Measurements from ENCODE around the gene MED27. TPM values are rescaled to one million over a fixed set of nuclear protein-coding genes. Genes with fewer than 3 reads are reported as not detected.

Gene MED27
- total RNA-seq, 1 donor, result 25.7 TPM

DNA sequence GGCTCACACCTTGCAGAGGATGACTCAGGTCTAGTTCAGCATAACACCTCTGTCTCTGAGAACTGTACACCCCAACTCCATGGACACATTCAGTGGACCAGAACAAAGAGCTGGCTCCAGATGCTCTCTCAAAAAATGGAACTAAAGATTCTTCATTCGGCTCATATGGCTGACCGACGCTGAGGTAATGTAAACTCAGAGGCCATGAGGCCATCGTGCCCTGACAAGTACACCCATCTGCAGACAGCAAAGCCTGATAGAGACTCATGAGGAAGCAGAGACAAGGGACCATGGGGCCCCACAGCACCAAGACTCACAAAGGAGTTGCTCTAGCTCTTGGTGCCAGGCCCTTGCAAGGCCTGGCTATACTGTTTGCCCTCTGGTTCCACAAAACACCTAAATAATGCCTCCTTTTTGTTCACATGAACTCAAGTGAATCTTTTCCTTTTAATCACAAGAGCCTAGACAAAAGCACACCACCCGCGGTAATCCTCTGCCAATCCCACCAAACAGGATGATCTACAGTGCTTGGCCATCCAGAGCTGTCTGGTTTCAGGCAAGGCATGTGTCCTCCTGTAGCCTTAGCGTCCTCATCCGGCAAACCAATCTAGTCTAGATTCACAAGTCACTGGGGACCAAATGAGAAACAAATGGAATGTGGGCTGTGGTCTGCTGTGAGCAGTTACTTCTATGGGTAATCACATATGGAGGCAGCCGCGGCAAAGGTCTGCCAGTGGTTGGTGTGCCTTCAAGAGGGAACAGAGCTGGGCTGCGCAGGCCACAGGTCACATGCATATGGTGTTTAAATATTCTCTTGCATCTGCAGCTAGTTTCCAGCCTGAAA is 22.7 kb downstream of the MED27 start:
- H3K27ac ChIP-seq (ENCODE audit: low read depth, low read length), result no peak overlapping the region
- H3K4me2 ChIP-seq (ENCODE audit: insufficient read depth, low read length), result no peak overlapping the region
- no peaks in the 10 kb centered on the region for H3K9me3 ChIP-seq (ENCODE audit: low read depth, low read length)
- no peak for DNase-seq (ENCODE audit: insufficient read length, low spot score, missing footprints)
- peaks cover 11% of the 10 kb centered on the region for H3K36me3 ChIP-seq (ENCODE audit: insufficient read depth, low read length)
- no peaks in the 10 kb centered on the region for H3K4me1 ChIP-seq (ENCODE audit: insufficient read depth, low read length)
- TF ChIP-seq, protein P1, sequence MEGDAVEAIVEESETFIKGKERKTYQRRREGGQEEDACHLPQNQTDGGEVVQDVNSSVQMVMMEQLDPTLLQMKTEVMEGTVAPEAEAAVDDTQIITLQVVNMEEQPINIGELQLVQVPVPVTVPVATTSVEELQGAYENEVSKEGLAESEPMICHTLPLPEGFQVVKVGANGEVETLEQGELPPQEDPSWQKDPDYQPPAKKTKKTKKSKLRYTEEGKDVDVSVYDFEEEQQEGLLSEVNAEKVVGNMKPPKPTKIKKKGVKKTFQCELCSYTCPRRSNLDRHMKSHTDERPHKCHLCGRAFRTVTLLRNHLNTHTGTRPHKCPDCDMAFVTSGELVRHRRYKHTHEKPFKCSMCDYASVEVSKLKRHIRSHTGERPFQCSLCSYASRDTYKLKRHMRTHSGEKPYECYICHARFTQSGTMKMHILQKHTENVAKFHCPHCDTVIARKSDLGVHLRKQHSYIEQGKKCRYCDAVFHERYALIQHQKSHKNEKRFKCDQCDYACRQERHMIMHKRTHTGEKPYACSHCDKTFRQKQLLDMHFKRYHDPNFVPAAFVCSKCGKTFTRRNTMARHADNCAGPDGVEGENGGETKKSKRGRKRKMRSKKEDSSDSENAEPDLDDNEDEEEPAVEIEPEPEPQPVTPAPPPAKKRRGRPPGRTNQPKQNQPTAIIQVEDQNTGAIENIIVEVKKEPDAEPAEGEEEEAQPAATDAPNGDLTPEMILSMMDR (IDR thresholded peaks at IDR 0.05; ENCODE audit: extremely low read depth, low read depth, low read length), result no peak
- peaks cover 94% of the 10 kb centered on the region for H3K79me2 ChIP-seq (ENCODE audit: insufficient read depth, low read length)
- no peak overlapping the region for H3K4me3 ChIP-seq (ENCODE audit: insufficient read depth, low read length)
- H4K20me1 ChIP-seq (ENCODE audit: insufficient read depth, low read length), result peaks cover 58% of the 10 kb centered on the region
- no peaks in the 10 kb centered on the region for H3K27me3 ChIP-seq (ENCODE audit: insufficient read depth, low read length)
- H2AFZ ChIP-seq (ENCODE audit: low read length), result no peak overlapping the region

DNA sequence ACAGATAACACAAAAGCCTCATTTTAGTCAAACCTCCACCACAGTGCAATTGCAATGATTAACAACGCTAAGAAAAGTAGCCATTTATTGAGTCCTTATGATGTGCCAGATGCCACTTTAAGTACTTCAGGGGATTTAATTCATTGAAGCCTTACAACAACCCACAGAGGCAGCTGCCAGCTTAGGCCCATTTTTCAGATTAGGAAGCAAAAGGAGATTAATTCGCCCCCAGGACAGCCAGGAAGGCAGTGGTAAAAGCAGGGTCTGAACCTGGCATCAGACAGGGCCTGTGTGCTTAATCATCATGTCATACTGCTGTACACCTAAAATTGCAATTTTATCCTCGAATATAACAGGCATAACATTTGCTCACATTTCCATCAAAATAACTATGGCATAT is 23.9 kb downstream of the MED27 start:
- peaks cover 63% of the 10 kb centered on the region for H4K20me1 ChIP-seq (ENCODE audit: insufficient read depth, low read length)
- peaks cover 93% of the 10 kb centered on the region for H3K79me2 ChIP-seq (ENCODE audit: insufficient read depth, low read length)

DNA sequence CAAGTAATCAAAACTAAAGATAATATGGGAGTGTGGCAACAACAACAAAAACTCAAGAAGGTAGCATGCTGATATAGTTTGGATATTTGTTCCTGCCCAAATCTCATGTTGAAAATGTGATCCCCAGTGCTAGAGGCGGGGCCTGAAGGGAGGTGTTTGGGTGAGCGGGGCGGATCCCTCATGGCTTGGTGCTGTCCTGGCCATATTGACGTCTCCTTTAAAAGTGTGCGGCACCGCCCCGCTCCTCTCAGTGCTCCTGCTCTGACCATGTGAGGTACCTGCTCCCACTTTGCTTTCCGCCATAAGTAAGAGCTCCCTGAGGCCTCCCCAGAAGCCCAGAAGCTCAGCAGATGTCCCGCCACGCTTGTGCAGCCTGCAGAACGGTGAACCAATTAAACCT is 25.6 kb downstream of the MED27 start:
- H3K27me3 ChIP-seq (ENCODE audit: insufficient read depth, low read length), result no peaks in the 10 kb centered on the region
- no peaks in the 10 kb centered on the region for H3K4me1 ChIP-seq (ENCODE audit: insufficient read depth, low read length)
- H3K79me2 ChIP-seq (ENCODE audit: insufficient read depth, low read length), result peaks cover 92% of the 10 kb centered on the region
- H3K27ac ChIP-seq (ENCODE audit: low read depth, low read length), result no peak overlapping the region
- H4K20me1 ChIP-seq (ENCODE audit: insufficient read depth, low read length), result peaks cover 70% of the 10 kb centered on the region
- H2AFZ ChIP-seq (ENCODE audit: low read length), result no peak overlapping the region
- H3K4me2 ChIP-seq (ENCODE audit: insufficient read depth, low read length), result no peak overlapping the region
- H3K9me3 ChIP-seq (ENCODE audit: low read depth, low read length), result no peaks in the 10 kb centered on the region
- H3K36me3 ChIP-seq (ENCODE audit: insufficient read depth, low read length), result peaks cover 10% of the 10 kb centered on the region
- no peak overlapping the region for H3K4me3 ChIP-seq (ENCODE audit: insufficient read depth, low read length)
- TF ChIP-seq, protein P1 (IDR thresholded peaks at IDR 0.05; ENCODE audit: extremely low read depth, low read depth, low read length), result no peak
- no peak for DNase-seq (ENCODE audit: insufficient read length, low spot score, missing footprints)

More for the DNA sequence above, 23.9 kb downstream of the MED27 start:
- TF ChIP-seq, protein P1 (IDR thresholded peaks at IDR 0.05; ENCODE audit: extremely low read depth, low read depth, low read length), result no peak
- Histone ChIP-seq H3K9me3 (ENCODE audit: low read depth, low read length) (no peaks in the 10 kb centered on the region), H3K4me1 (ENCODE audit: insufficient read depth, low read length) (no peaks in the 10 kb centered on the region), H3K36me3 (ENCODE audit: insufficient read depth, low read length) (peaks cover 11% of the 10 kb centered on the region), H3K4me3 (ENCODE audit: insufficient read depth, low read length) (no peak overlapping the region), H2AFZ (ENCODE audit: low read length) (no peak overlapping the region), H3K27me3 (ENCODE audit: insufficient read depth, low read length) (no peaks in the 10 kb centered on the region), H3K27ac (ENCODE audit: low read depth, low read length) (no peak overlapping the region), H3K4me2 (ENCODE audit: insufficient read depth, low read length) (no peak overlapping the region)
- no peak for DNase-seq (ENCODE audit: insufficient read length, low spot score, missing footprints)

DNA sequence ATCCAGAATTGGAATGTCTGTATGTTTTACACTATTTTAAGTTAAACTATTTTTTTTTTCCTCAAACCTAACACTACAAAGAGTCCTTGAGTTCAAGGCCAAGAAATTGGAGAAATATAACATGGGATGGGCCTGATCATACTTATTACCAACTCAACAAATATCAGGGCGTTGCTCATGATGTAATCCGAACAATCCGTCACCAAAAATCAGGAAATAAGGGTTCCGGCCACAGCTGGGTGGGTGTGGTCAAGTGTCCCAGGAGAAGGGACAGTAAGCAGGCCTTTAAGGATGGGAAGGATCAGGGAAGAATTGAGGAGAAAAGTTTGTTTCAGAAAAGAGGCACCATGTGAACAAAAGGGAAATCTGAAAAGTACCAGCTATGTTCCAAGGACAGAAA is 29.8 kb downstream of the MED27 start:
- no peak overlapping the region for H3K27ac ChIP-seq (ENCODE audit: low read depth, low read length)
- no peak for DNase-seq (ENCODE audit: insufficient read length, low spot score, missing footprints)
- H3K4me1 ChIP-seq (ENCODE audit: insufficient read depth, low read length), result peaks cover 11% of the 10 kb centered on the region
- H3K9me3 ChIP-seq (ENCODE audit: low read depth, low read length), result no peaks in the 10 kb centered on the region
- TF ChIP-seq, protein P1 (IDR thresholded peaks at IDR 0.05; ENCODE audit: extremely low read depth, low read depth, low read length), result no peak
- no peaks in the 10 kb centered on the region for H3K27me3 ChIP-seq (ENCODE audit: insufficient read depth, low read length)
- H3K4me2 ChIP-seq (ENCODE audit: insufficient read depth, low read length), result no peak overlapping the region
- H3K4me3 ChIP-seq (ENCODE audit: insufficient read depth, low read length), result no peak overlapping the region
- H3K79me2 ChIP-seq (ENCODE audit: insufficient read depth, low read length), result peaks cover 89% of the 10 kb centered on the region
- H3K36me3 ChIP-seq (ENCODE audit: insufficient read depth, low read length), result no peaks in the 10 kb centered on the region
- no peak overlapping the region for H2AFZ ChIP-seq (ENCODE audit: low read length)
- H4K20me1 ChIP-seq (ENCODE audit: insufficient read depth, low read length), result peaks cover 42% of the 10 kb centered on the region
